Fibroblast of peridontal ligament (primary cell): Measurements from ENCODE around the gene TRPM2.
A peak's percentile ranks its signal among the peaks of the same experiment; 100 is the strongest.

ENCODE experiments used
- DNase-seq: peaks from one replicate; pipeline ENCODE4 v3.0.0-alpha.2; 2010; ENCODE audit errors: extremely low read depth

TRPM2 gene

DNA sequence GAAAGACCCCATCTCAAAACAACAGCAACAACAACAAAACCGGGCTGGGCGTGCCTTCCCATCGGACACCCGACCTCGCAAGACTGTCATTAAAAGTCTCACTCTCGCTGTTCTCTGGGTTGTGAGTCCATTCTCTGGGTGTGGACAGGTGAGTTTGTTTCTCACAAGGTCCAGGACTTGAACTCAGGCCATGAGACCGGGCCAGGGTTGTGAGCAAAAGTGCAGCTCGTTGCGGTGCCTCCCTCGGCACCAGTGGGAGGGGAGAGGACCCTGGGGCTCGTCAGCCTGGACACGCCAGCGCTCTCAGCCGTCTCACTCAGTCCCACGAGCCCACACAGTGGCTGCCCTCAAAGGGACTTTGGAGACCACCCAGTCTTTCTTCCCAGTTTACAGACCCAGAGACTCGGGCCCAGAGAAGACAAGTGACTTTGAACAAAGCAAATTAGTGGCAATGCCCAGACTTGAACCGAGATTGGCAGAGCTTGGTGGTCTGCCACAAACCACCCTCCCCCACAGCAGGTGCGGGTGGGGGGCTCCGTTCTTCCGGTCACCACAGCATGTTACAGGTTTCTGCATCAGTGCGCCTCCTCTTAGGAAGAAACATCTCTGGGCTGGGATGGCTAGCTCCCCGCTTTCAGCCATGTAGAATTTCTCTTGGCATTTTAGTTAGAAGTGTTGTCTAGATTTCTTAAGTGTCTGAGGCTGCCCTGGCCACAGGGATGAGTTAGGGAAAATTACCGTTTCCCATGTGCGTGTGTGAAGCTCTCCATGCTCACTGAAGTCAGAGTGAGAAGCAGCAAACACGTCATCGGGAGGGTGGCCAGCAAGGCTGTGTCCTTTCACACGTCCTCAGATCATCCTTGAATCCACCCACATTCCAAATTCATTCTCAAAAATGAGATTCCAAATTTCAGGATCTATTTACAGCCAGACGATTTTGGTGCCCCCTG, 130.1 kb downstream of the TRPM2 start:
- DNase-seq: peak; percentile 2

DNA sequence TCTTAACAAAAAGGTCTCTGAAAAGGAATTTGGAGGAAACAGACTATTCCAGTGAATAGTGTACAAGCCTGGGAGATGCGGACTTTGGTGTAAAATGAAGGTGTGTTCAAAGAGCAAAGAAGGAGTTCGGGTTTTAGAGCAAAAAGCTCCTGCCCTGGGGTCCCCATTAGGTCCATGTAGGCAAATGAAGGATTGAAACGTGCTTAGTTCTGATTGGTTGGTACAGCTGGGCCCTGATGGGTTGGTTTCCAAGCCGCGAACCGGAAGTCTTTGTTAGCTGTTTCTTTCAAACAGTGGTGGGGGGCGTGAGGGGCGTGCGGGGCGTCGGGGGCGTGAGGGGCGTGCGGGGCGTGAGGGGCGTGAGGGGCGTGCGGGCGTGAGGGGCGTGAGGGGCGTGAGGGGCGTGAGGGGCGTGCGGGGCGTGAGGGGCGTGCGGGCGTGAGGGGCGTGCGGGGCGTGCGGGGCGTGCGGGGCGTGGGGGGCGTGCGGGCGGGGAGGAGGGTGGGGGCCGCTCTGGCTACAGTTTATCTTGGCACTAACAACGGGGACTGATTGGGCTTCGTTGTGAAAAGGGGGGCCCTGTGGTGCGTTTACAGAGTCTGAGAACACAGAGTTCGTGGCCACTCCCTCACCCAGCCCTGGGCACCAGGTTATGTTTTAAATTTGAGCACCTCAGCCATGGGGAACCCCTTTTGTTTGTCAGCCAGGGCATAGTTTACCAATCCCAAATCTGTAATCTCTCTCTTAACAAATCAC, 131.3 kb downstream of the TRPM2 start:
- no peak for DNase-seq

GRCh38 chr21:44485254-44485793, 131.9 kb downstream of the TRPM2 start:
- DNase-seq: peak; percentile 5

- no peak for DNase-seq
Measured at GRCh38 chr21:44485796-44486195, 132.4 kb downstream of the TRPM2 start.

- DNase-seq: no peak
Measured at GRCh38 chr21:44486302-44486701, 132.9 kb downstream of the TRPM2 start.

GRCh38 chr21:44487831-44488230, 134.4 kb downstream of the TRPM2 start:
- peak; percentile 2 for DNase-seq

- no peak for DNase-seq
Measured at GRCh38 chr21:44489962-44490361, 136.5 kb downstream of the TRPM2 start.

GRCh38 chr21:44490405-44490804, 137.0 kb downstream of the TRPM2 start:
- no peak for DNase-seq

DNA sequence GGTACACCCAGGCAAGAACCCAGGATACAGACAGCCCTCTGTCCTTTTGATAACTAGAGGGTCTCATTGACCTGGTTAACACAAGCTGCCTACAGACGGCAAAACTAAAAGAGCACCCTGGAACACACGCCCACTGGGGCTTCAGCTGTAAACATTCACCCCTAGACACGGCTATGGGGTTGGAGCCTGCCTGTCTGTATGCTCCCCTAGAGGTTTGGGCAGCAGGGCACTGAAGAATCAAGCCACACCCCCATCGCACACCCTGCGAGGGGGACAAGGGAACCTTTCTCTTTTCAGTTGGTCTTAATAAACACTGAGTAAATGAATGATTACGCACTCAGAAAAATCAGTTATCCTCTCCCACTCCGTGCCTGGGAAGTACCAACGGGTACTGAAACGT, 137.4 kb downstream of the TRPM2 start:
- DNase-seq: no peak
